ENCODE data around the gene DGCR2.

DGCR2 gene

GRCh38 chr22:19130959-19131684 is 8.9 kb upstream of the DGCR2 start, which contains the start of gene TSSK2:
TSSK2 (plus strand) TSS chr22:19131308; CDS start chr22:19131400, 92 bp downstream.
- H3K36me3 ChIP-seq (replicated peaks; ENCODE audit: insufficient read depth, low read length): no peaks in the 10 kb centered on the region

GRCh38 chr22:19129871-19130270 is 7.7 kb upstream of the DGCR2 start:
- DNase-seq: no peak
- peaks cover 6% of the 10 kb centered on the region; the same call in 1 of the 2 replicates for H3K27me3 ChIP-seq (replicated peaks; ENCODE audit: insufficient read depth, low read length)
- H3K36me3 ChIP-seq (replicated peaks; ENCODE audit: insufficient read depth, low read length): no peaks in the 10 kb centered on the region

More at GRCh38 chr22:19130959-19131684, 8.9 kb upstream of the DGCR2 start, which contains the start of gene TSSK2:
- DNase-seq: no peak
- Histone ChIP-seq H3K9ac (ENCODE audit: low read length) (no peak within 1 kb of the TSS), H3K27ac (ENCODE audit: low read length) (no peak within 1 kb of the TSS), H3K9me2 (replicated peaks; ENCODE audit: insufficient read depth, low read length) (no peaks in the 10 kb centered on the region), H3F3A (ENCODE audit: insufficient read depth, low read length) (no peaks in the 10 kb centered on the region), H3K4me2 (ENCODE audit: low read depth, low read length) (no peak within 1 kb of the TSS), H3K79me2 (ENCODE audit: low read length) (no peaks in the 10 kb centered on the region), H3K27me3 (replicated peaks; ENCODE audit: insufficient read depth, low read length) (no peaks in the 10 kb centered on the region), H3K4me3 (ENCODE audit: low read length) (no peak within 1 kb of the TSS), H2AFZ (ENCODE audit: low read length) (no peak within 1 kb of the TSS), H4K20me1 (ENCODE audit: insufficient read depth, low read length) (no peaks in the 10 kb centered on the region), H3K4me1 (ENCODE audit: low read length) (no peaks in the 10 kb centered on the region), H3K9me3 (replicated peaks; ENCODE audit: insufficient read depth, low read length) (no peaks in the 10 kb centered on the region)
- no peak for TF ChIP-seq EZH2phosphoT487 (IDR thresholded peaks at IDR 0.05; ENCODE audit: low read length)

GRCh38 chr22:19128946-19129727 is 6.9 kb upstream of the DGCR2 start:
- DNase-seq: no peak
- TF ChIP-seq EZH2phosphoT487 (IDR thresholded peaks at IDR 0.05; ENCODE audit: low read length): no peak
- TF ChIP-seq CTCF (IDR thresholded peaks at IDR 0.05; ENCODE audit: low read length): no peak
- no peak for TF ChIP-seq EZH2 (optimal IDR thresholded peaks at IDR 0.05; ENCODE audit: low read depth, low read length)
- Histone ChIP-seq H3K4me3 (ENCODE audit: low read length) (no peak overlapping the region), H3K4me2 (ENCODE audit: low read depth, low read length) (no peak overlapping the region), H4K20me1 (ENCODE audit: insufficient read depth, low read length) (no peaks in the 10 kb centered on the region), H3K36me3 (replicated peaks; ENCODE audit: insufficient read depth, low read length) (no peaks in the 10 kb centered on the region), H3K4me1 (ENCODE audit: low read length) (no peaks in the 10 kb centered on the region), H3K27ac (ENCODE audit: low read length) (no peak overlapping the region), H3K9me2 (replicated peaks; ENCODE audit: insufficient read depth, low read length) (no peaks in the 10 kb centered on the region), H3K79me2 (ENCODE audit: low read length) (no peaks in the 10 kb centered on the region), H3K27me3 (replicated peaks; ENCODE audit: insufficient read depth, low read length) (peaks cover 9% of the 10 kb centered on the region; the same call in 1 of the 2 replicates), H3K9me3 (replicated peaks; ENCODE audit: insufficient read depth, low read length) (no peaks in the 10 kb centered on the region), H3K9ac (ENCODE audit: low read length) (no peak overlapping the region), H3F3A (ENCODE audit: insufficient read depth, low read length) (no peaks in the 10 kb centered on the region), H2AFZ (ENCODE audit: low read length) (no peak overlapping the region)

More at GRCh38 chr22:19129871-19130270, 7.7 kb upstream of the DGCR2 start:
- H3K4me3 ChIP-seq (ENCODE audit: low read length): no peak overlapping the region
- H3K27ac ChIP-seq (ENCODE audit: low read length): no peak overlapping the region
- H3K9ac ChIP-seq (ENCODE audit: low read length): no peak overlapping the region
- no peaks in the 10 kb centered on the region for H3K4me1 ChIP-seq (ENCODE audit: low read length)
- no peak overlapping the region for H3K4me2 ChIP-seq (ENCODE audit: low read depth, low read length)
- no peak overlapping the region for H2AFZ ChIP-seq (ENCODE audit: low read length)
- no peaks in the 10 kb centered on the region for H3F3A ChIP-seq (ENCODE audit: insufficient read depth, low read length)
- H3K9me2 ChIP-seq (replicated peaks; ENCODE audit: insufficient read depth, low read length): no peaks in the 10 kb centered on the region
- no peak for TF ChIP-seq CTCF (IDR thresholded peaks at IDR 0.05; ENCODE audit: low read length)
- no peak for TF ChIP-seq EZH2phosphoT487 (IDR thresholded peaks at IDR 0.05; ENCODE audit: low read length)
- no peak for TF ChIP-seq EZH2 (optimal IDR thresholded peaks at IDR 0.05; ENCODE audit: low read depth, low read length)
- no peaks in the 10 kb centered on the region for H4K20me1 ChIP-seq (ENCODE audit: insufficient read depth, low read length)
- no peaks in the 10 kb centered on the region for H3K9me3 ChIP-seq (replicated peaks; ENCODE audit: insufficient read depth, low read length)
- H3K79me2 ChIP-seq (ENCODE audit: low read length): no peaks in the 10 kb centered on the region
